HUES6 (cell line): ENCODE results near the gene SLC22A5.
"Not testable (repeated sequence)": the region's sequence is repeated elsewhere in the genome, so short reads cannot be mapped to it uniquely, and the experiment has no call there.

Experiments
- H3K27ac ChIP-seq: 2 replicates; pipeline ENCODE4 v1.7.0; 2013; ENCODE audit warnings: low read depth, mild to moderate bottlenecking, low read length, inconsistent platforms
- H3K27me3 ChIP-seq: 2 replicates; pipeline ENCODE4 v1.6.1; 2013; ENCODE audit warnings: low read length; ENCODE audit not compliant: control insufficient read depth, insufficient read depth
- H3K36me3 ChIP-seq: 2 replicates; pipeline ENCODE4 v1.6.1; 2013; ENCODE audit warnings: low read length; ENCODE audit not compliant: control insufficient read depth, insufficient read depth
- H3K4me1 ChIP-seq: 2 replicates; pipeline ENCODE4 v1.6.1; 2013; ENCODE audit warnings: low read length; ENCODE audit not compliant: control insufficient read depth, insufficient read depth
- H3K4me3 ChIP-seq: 2 replicates; pipeline ENCODE4 v1.5.1; 2013; ENCODE audit warnings: low read depth, low read length
- H3K9ac ChIP-seq: one replicate; pipeline ENCODE4 v1.6.1; 2013; ENCODE audit warnings: mild to moderate bottlenecking, low read length
- H3K9me3 ChIP-seq: 2 replicates; pipeline ENCODE4 v1.6.1; 2013; ENCODE audit warnings: low read depth, low read length; ENCODE audit not compliant: control insufficient read depth, insufficient read depth

The SLC22A5 gene

DNA sequence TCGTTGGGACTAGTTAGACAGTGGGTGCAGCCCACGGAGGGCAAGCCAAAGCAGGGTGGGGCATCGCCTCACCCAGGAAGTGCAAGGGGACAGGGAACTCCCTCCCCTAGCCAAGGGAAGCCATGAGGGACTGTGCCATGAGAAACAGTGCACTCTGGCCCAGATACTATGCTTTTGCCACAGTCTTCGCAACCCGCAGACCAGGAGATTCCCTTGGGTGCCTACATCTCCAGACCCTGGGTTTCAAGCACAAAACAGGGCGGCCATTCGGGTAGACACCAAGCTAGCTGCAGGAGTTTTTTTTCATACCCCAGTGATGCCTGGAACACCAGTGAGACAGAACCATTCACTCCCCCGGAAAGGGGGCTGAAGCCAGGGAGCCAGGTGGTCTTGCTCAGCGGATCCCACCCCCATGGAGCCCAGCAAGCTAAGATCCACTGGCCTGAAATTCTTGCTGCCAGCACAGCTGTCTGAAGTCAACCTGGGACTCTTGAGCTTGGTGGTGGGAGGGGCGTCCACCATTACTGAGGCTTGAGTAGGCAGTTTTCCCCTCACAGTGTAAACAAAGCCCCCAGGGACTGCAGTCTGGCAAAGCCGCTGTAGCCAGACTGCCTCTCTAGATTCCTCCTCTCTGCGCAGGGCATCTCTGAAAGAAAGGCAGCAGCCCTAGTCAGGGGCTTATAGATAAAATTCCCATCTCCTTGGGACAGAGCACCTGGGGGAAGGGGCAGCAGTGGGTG is 28.6 kb downstream of the SLC22A5 start:
- not testable (repeated sequence) for H3K9ac ChIP-seq, H3K27ac ChIP-seq, H3K27me3 ChIP-seq, H3K9me3 ChIP-seq, H3K4me1 ChIP-seq, H3K36me3 ChIP-seq, H3K4me3 ChIP-seq

DNA sequence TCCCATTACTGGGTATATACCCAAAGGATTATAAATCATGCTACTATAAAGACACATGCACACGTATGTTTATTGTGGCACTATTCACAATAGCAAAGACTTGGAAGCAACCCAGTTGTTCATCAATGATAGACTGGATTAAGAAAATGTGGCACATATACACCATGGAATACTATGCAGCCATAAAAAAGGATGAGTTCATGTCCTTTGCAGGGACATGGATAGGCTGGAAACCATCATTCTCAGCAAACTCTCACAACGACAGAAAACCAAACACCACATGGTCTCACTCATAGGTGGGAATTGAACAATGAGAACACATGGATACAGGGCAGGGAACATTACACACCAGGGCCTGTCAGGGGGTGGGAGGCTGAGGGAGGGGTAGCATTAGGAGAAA is 34.5 kb downstream of the SLC22A5 start:
- H3K27me3 ChIP-seq, H3K36me3 ChIP-seq, H3K9me3 ChIP-seq, H3K4me3 ChIP-seq, H3K9ac ChIP-seq, H3K4me1 ChIP-seq, H3K27ac ChIP-seq: not testable (repeated sequence)

DNA sequence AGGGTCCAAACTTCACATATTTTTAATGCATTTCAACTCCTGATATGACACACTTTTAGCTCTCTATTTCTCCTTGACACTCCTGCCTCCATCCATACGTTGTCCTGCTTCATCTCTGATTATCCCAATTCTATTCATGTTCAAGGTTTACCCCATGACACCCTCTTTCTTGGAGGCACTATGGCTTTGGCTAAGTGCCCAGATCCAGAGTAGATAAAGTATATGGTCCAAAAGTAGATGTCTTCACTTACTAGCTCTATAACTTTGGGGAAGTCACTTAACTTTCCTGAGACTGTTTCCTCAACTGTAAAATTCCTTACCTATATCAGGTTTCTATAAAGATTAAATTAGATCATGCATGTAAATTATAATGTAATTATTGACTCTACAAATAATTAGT is 36.1 kb downstream of the SLC22A5 start:
- Histone ChIP-seq H3K9me3 (0 out of 2 replicates have a peak, but pooled peaks cover 5% of the 10 kb centered on the region), H3K27me3 (no peaks in the 10 kb centered on the region; the same call in 1 of the 2 replicates), H3K4me1 (peaks cover 5% of the 10 kb centered on the region), H3K9ac (no peak overlapping the region), H3K36me3 (no peaks in the 10 kb centered on the region), H3K4me3 (no peak overlapping the region), H3K27ac (no peak overlapping the region)

DNA sequence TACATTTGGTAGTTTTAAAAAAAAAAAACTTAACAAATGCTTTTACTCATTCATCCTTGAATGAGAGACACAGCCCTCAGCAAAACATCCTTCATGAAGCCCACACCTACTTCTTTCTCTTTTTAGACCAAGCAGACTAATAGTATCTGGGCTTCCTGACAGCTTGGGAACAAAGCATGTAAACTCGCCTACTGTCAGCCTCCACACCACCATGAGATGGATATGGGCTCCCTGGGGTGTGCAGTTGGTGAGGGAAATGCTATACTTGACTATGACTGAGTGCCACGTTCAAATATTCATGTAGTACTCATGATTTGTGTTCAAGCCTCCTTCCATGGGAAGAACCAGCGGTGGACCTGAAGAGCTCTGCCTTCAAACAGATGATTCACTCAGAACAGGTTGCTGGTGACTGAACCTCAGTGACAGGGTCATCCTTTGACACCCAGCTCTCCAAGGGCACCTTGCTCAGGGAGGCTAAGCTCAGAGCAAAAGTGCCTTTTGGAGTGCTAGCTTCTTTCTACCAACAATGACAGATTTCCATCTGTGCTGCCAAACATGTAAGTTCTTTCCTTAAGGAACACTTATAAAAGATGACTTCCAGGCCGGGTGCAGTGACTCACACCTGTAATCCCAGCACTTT is 36.8 kb downstream of the SLC22A5 start:
- Histone ChIP-seq H3K36me3 (no peaks in the 10 kb centered on the region), H3K4me3 (no peak overlapping the region)

DNA sequence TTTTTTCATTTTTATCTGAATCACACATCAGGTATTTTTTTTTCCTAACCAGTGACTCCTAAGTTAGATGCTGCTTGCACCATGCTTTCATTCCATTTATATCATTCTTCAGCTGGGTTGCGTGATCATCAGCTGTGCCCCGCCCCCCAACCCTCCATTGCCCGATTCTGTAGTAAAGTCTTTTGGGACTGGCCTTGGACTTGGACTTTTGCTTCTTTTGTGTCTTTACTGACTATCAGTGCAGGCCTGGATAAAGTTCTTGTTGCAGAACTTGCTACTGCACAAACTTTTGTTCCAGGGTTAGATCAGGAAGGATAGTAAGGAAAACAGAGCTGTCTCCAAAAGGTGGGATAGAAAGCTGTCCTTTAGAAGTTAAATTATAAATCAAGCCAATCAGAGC is 38.5 kb downstream of the SLC22A5 start:
- H3K9ac ChIP-seq, result no peak overlapping the region
- H3K9me3 ChIP-seq, result 0 out of 2 replicates have a peak, but pooled peaks cover 5% of the 10 kb centered on the region
- H3K36me3 ChIP-seq, result no peaks in the 10 kb centered on the region
- no peak overlapping the region for H3K4me3 ChIP-seq
- H3K4me1 ChIP-seq, result peaks cover 12% of the 10 kb centered on the region
- no peaks in the 10 kb centered on the region; the same call in 1 of the 2 replicates for H3K27me3 ChIP-seq
- no peak overlapping the region for H3K27ac ChIP-seq

More for the DNA sequence above, 36.8 kb downstream of the SLC22A5 start:
- Histone ChIP-seq H3K27me3 (no peaks in the 10 kb centered on the region; the same call in 1 of the 2 replicates), H3K9me3 (0 out of 2 replicates have a peak, but pooled peaks cover 5% of the 10 kb centered on the region), H3K9ac (no peak overlapping the region), H3K4me1 (peaks cover 9% of the 10 kb centered on the region), H3K27ac (no peak overlapping the region)

DNA sequence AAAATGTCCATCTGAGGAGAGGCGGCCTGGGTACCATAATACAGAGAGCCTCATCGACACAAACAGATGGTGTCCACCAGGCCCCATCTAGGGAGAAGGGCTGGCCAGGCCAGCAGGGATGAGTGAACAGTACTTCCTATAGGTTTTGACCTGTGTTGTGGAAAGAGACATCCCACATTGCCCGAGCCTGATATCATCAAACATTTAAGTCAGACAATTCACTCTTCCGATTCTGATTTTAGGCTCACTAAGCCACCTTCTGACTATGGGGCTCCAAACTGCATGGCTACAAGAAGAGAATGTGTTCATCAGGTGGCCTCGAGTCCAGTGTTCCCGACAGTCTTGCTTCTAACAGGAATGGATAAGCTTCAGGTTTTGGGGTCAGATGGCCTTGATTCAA is 38.9 kb downstream of the SLC22A5 start:
- no peak overlapping the region for H3K27ac ChIP-seq
- H3K36me3 ChIP-seq, result no peaks in the 10 kb centered on the region
- peaks cover 12% of the 10 kb centered on the region for H3K4me1 ChIP-seq
- H3K27me3 ChIP-seq, result no peaks in the 10 kb centered on the region; the same call in 1 of the 2 replicates
- no peak overlapping the region for H3K9ac ChIP-seq
- H3K4me3 ChIP-seq, result no peak overlapping the region
- 0 out of 2 replicates have a peak, but pooled peaks cover 5% of the 10 kb centered on the region for H3K9me3 ChIP-seq

DNA sequence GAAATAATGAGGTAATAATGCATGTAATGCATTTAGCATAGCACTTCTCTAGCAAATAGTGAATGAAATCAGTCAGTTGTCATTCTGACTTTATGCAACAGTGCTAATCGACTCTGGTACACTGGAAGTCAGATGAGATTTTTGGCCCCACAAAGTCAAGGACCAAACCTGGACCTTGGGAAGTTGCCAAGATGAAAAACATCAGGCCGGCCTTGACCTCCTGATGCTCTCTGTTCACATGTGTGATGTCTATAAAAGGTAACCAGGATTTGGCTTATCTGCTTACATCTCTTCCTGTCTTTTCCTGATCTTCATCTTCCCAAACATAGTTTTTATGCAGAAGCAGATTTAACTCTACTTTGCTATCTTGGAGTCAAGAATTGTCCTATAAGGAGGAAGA is 39.5 kb downstream of the SLC22A5 start:
- Histone ChIP-seq H3K27me3 (no peaks in the 10 kb centered on the region; the same call in 1 of the 2 replicates), H3K9me3 (0 out of 2 replicates have a peak, but pooled peaks cover 5% of the 10 kb centered on the region), H3K4me3 (no peak overlapping the region), H3K36me3 (no peaks in the 10 kb centered on the region), H3K4me1 (peaks cover 12% of the 10 kb centered on the region), H3K9ac (no peak overlapping the region), H3K27ac (no peak overlapping the region)

DNA sequence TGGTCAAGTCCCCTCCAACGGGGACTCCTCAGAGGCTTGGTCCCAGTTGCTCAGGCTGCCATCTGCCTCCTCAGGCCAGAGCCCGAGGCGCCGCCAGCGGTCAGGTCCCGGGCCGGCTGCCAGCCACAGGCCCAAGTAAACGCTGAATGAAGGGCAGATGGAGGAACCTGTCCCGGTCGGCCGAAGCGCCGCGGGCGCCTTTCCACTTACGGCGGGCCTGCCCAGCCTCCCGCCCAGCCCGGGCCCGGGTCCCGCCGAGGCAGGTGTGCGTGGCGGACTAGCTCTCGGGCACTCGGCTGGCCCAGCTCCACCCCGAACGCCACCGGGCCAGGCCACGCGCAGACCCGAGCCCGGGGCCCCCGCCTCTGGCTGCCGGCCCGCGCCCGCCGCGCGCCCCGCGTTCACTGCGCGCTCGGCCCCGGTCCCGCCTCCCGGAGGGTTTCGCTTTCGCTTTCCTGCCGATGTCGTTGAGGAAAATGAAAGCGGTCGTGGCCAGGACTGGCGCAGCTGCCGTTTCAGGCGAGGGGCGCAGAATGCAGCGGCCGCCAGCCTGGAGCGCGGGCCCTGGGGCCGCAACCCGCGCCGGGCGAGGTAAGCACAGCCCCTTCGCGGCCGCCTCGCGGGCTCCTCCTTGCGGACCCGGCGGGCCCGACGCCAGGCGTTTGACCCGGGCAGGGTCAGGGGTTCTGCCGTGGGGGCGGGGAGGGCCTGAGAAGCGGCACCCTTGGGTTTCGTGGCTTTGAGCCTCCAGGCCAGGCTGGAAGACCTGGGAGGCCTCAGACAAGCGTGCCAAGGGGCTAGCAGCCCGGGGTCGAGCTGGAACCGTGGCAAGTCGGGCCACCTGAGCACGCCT is 41.2 kb downstream of the SLC22A5 start:
- Histone ChIP-seq H3K27me3 (no peaks in the 10 kb centered on the region; the same call in 1 of the 2 replicates), H3K9ac (peak overlapping the region; percentile 74), H3K9me3 (0 out of 2 replicates have a peak, but pooled peaks cover 5% of the 10 kb centered on the region), H3K36me3 (no peaks in the 10 kb centered on the region), H3K4me3 (peak overlapping the region; percentile 76), H3K4me1 (peaks cover 12% of the 10 kb centered on the region), H3K27ac (0 out of 2 replicates have a peak overlapping the region, but pooled peaks have one; percentile 28)

DNA sequence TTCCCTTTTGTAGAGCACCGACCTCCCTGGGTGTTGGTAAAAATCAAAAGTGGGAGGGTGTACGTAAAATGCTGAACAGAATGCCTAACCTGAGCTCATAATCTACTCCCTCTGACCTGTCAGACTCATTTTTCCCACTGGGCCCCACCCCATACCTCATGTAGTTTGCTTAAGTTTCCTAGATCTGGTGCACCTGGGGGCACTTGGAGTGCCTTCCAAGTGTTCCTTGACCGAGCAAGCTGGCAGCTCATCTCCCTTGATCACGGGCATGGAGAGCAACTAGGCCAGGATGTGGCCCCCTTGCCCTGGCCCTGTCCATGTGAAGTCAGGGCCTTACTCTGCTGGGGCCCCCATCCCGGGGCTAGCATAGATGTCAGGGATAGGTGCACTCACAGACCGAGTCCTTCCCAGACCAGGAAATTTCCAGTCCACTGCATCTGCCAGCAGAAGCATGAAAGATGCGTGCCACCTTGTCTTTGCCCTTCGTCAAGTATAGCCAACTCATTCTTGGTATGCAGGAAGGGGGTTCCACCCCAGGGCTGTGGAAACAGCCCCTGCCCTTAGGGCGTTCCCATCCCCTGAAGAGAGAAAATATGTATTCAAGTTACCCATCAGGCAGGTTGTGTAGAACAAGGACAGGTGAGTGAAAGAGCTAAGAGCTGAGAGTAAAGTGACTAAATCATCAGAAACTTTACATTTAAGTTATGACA is 41.9 kb downstream of the SLC22A5 start:
- peak overlapping the region; percentile 76 for H3K4me3 ChIP-seq
- H3K27ac ChIP-seq, result no peak overlapping the region
- no peaks in the 10 kb centered on the region for H3K36me3 ChIP-seq
- H3K27me3 ChIP-seq, result no peaks in the 10 kb centered on the region; the same call in 1 of the 2 replicates
- H3K9me3 ChIP-seq, result 0 out of 2 replicates have a peak, but pooled peaks cover 5% of the 10 kb centered on the region
- H3K4me1 ChIP-seq, result peaks cover 12% of the 10 kb centered on the region
- H3K9ac ChIP-seq, result peak overlapping the region; percentile 6

DNA sequence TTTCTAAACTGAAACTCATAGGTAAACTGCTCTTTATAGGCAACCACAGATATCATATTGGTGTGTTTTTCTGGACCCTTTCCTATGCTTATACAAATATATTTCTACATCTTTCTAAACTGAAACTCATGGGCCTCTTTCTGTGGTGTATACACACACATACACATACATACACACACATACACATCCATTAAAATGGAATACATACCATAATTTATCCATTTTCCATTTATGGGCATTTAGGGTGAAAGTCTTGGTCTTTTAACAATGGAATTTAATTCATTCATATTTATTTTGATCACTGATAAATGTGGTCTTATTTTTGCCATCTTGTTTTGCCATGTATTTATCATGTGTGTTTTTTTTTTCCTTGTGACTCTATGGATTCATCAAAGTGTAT is 44.1 kb downstream of the SLC22A5 start:
- Histone ChIP-seq H3K9ac (no peak overlapping the region), H3K27ac (no peak overlapping the region)

More for the DNA sequence above, 44.1 kb downstream of the SLC22A5 start:
- no peaks in the 10 kb centered on the region for H3K36me3 ChIP-seq
- peaks cover 12% of the 10 kb centered on the region for H3K4me1 ChIP-seq
- no peaks in the 10 kb centered on the region; the same call in 1 of the 2 replicates for H3K27me3 ChIP-seq
- no peak overlapping the region for H3K4me3 ChIP-seq
- no peaks in the 10 kb centered on the region for H3K9me3 ChIP-seq
